GM19238 (cell line): ENCODE measurements around the gene NBPF20.
"Not testable (repeated sequence)": the region's sequence is repeated elsewhere in the genome, so short reads cannot be mapped to it uniquely, and the experiment has no call there.

ENCODE experiments used
- DNase-seq: peaks from one replicate; pipeline ENCODE4 v3.0.0; 2011; ENCODE audit warnings: low spot score; ENCODE audit not compliant: insufficient read length

NBPF20 gene

DNA sequence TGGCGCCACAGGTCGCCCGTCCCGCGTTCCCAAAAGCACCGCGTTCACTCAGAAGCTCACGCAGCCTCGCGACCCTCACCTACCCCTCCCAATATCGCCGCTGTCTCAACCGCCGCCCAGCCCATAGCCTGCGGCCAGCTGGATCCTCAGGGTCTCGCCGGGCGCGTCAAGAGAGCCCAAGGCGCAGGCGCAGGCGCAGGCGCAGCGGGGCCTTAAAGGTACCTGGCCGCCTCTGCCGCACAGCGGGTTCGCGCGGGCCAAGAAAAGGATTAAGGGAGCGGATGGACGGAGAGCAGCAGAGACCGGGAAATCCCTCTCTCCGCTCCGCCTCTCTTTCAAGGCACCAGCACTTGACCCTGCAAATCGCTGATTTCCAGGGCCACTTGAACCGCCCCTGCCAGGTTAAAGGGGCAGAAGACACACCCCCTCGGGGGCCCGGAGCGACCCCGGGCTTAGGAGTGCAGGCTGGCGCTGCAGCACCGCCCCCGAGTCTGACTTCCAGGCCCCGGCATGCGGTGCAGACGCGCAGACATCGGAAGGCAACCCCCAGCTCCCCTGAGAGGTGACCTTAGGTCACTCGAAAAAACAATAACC is at the start of gene NBPF20:
Gene NBPF20, minus strand, starts transcription at position 168 of the 594 bp plus-strand sequence. CDS start 20,331 bp downstream, outside the sequence.
- peak; percentile 86 for DNase-seq

- DNase-seq = not testable (repeated sequence)
These were observed 49.5 kb upstream of the NBPF20 start for GRCh38 chr1:145474837-145475368.

- DNase-seq = not testable (repeated sequence)
These were observed 47.3 kb upstream of the NBPF20 start for GRCh38 chr1:145472731-145473130.

- not testable (repeated sequence) for DNase-seq
These were observed 46.0 kb upstream of the NBPF20 start for GRCh38 chr1:145471365-145471764.

- peak; percentile 17 for DNase-seq
These were observed 40.2 kb upstream of the NBPF20 start for GRCh38 chr1:145465405-145466144.

DNA sequence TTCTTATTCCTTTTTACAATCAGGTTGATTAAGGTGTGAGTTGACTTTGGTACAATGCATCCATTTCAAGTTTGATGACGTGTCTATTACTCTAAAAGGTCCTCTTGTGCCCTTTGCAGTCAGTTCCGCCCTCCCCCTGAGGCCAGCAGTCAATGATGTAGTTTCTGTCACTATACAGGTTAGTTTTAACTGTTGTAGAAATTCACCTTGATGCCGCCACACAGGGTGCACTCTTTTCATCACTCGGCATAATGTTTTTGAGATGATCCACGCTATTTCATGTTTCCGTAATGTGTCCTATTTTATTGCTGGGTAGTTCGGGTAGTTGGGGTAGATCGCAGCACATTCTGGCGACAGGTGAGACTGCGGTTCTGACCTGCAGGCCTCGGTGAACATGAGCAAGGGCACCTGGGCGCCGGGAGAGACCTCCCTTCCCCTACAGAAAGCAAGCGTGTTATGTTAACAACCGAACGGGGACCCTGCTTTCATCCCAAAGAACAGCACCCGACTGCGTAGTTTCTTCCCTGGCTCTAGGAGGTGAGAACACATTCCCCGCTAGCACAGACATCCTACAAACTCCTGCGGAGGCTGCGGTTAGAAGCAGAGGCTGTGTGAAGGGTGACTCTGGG is 39.4 kb upstream of the NBPF20 start:
- DNase-seq = not testable (repeated sequence)

DNA sequence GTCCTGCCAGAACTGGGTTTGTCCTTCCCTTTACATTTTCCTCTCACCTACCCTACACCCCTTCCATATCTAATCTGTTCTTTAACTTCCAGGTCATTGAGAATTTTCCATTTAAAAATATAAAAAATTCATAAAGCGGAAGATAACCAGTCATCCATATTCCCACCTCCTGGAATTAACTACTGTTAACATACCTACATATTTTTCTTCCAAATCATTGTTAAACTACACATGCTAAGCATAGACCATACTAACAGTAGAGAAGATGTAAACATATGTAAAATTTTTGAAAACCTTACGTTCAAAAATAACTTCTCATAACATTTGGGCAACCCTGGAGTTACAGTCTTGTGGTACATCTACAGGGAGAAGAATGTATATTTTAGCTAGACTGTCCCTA is 38.6 kb upstream of the NBPF20 start:
- DNase-seq = not testable (repeated sequence)

GRCh38 chr1:145460684-145461083 is 35.3 kb upstream of the NBPF20 start:
- DNase-seq = not testable (repeated sequence)

DNA sequence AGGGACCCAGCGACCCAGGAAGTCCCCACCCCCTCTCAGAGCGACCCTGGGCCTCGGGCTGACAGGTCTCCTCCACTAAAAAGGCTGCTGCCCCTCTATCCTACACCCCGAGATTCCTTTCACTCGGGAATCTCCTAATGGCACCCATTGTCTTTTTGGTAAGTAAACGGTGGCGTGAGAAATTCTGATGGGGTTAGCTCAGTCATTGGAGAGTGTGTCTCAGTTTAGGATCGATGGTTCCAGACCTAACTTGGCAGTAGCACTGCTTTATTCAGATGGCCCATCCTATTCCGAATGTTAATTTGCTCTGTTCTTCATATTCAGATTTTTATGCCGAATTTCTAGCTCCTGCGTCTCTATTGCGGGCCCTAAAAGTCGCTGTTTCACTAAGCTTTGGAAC is 34.6 kb upstream of the NBPF20 start:
- not testable (repeated sequence) for DNase-seq

- not testable (repeated sequence) for DNase-seq
These were observed 34.2 kb upstream of the NBPF20 start for GRCh38 chr1:145459591-145459990.

- DNase-seq = not testable (repeated sequence)
These were observed 33.7 kb upstream of the NBPF20 start for GRCh38 chr1:145459063-145459462.

DNA sequence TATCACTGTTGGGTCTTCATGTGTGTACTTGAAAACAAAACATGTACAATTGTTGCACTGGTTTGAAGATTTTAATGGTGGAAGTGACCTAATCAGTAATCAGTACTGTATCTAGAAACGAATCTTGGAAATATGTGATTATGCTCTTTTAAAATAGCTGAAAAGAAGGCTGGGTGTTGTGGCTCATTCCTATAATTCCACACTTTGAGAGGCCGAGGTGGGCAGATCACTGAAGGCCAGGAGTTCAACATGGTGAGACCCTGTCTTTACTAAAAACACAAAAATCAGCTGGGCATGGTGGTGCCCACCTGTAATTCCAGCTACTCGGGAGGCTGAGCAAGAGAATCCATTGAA is 29.4 kb upstream of the NBPF20 start:
- DNase-seq = not testable (repeated sequence)

DNA sequence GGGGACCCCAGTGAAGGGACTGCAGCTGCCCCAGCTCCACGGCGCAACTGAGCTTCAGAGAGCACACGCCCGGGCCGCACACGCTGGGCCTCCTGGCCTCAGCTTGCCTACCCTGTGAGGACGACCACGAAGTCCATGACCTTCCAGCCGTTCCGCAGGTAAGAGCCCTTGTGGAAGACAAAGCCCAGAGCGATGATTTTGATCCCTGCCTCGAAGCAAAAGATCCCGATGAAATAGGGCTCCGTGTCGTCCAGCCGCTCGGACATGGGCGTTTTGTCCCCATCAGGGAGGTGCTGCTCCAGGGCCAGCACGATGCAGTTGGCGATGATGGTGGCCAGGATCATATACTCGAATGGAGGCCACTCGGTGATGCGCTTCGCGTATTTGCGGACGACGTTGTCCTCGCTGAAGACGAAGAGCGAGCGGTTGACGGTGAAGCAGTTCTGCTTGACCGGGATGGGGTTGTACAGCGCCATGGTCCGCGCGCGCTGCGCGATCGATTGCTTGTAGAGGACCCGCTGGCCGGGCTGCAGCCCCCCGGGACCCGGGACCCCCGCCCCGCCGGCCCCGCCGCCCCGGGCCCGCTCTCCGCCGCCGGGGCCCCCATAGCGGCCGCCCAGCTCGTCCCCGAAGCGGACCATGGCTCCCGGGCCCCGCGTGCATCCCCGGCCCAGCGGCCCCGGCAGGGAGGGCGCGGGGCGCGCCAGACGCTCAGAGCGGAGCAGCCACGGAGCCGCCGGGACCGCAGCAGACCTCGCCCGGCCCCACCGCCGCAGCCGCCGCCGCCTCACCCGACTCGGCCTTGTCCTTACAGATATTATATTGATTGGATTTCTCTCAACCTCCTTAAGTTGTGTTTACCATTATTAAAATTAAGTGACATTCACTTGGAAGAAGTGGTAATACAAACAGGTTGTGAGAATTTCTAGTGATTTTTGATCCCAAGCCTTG is 28.7 kb upstream of the NBPF20 start:
- not testable (repeated sequence) for DNase-seq

GRCh38 chr1:145452506-145452905 is 27.1 kb upstream of the NBPF20 start:
- DNase-seq = not testable (repeated sequence)

DNA sequence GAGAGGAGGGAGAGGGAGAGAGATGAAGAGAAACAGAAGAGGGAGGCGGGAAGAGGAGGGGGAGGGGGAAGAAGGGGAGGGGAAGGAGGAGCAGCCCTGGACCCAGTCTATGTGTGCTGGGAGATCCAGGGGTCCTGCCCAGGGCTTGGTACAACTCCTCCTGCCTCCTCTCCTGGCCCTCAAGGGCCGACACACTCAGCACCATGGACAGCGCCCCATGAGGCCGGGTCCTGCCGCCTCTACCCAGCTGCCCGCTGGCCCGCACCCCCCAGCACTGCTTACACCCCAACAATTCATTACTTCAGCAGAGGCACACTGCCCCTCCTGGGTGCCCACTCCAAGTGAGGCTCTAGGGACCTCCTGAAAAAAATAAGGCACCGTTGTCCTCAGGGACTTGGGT is 26.5 kb upstream of the NBPF20 start:
- not testable (repeated sequence) for DNase-seq

- not testable (repeated sequence) for DNase-seq
These were observed 19.8 kb upstream of the NBPF20 start for GRCh38 chr1:145445219-145445618.

DNA sequence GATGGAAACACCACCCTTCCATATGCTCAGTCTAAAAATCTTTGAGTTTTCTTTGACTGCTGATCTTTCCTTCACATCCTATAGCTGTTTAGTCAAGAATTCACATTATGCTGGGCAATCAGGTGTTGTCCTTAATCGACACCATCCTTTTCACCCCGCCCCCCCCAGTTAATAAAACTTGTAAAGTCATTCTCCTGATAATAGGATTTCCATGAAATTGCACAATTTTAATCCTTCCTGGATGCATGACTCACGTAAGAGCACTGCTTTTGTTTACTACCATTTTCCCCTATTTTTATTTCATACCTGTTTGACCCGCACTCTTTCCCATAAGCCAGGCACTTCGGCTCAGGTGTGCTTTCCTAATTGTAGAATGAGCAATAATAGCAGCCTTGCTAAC is 16.9 kb upstream of the NBPF20 start:
- not testable (repeated sequence) for DNase-seq

DNA sequence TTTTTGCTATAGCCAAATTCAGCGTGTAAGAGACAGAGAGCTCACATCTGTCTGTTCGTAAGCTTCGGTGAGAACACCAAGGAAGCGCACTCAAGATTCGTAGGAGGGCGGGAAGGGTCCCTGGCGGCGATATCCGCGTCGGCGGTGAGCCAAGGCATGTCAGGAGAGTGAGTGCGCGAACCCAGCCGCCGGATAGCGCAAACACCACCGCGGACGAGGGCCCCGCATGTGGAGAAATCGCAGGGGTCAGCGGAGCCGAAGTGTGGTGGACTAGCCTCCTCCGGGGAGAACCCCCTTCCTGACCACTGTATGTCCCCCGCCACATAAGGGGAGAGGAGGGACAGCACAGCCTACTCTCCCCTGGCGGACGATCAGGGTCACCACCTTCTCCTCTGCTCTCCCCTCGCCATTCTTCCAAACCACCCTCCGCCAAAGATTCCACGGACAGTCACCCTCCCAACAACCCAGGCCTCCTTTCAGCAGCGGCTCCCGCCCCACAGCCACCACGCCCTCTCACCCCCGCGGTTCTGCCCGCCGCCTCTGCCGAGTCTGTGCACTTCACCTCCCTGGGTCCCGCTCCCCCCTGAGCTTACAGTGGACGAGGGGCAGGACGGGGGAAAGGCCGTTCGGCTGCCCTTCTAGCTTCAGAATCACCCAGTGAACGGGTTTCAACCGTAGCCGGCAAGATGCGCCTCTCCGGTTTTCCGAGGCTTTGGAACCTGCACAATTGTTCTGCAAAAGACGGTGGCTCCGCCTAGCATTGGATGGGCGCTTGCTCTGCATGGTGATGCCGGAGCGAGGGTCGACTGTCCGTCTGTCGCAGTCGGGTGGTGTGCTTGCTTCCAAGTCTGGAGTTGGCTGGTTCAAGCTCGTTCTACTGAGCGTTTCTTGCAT is 6.2 kb upstream of the NBPF20 start:
- DNase-seq = not testable (repeated sequence)

GRCh38 chr1:145430830-145431229 is 5.4 kb upstream of the NBPF20 start:
- not testable (repeated sequence) for DNase-seq

DNA sequence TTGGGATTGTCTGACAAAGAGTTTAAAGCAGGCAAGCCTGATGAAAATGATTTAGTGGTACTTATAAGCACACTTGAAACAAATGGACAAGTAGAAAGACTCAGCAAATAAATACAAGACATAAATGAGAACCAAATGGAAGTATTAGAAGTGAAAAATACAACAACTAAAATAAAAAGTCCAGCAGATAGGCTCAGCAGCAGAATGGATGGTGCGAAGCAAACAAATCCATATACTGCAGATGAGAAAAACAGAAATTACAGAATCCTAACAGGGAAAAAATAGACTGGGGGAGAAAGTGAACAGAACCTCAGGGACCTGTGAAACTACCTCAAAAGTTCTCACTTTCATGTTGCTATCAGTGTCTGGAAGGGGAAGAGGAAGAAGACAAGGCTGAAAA is 3.9 kb upstream of the NBPF20 start:
- DNase-seq = not testable (repeated sequence)
